Chondrocyte (in vitro differentiated cells): ENCODE measurements around the gene EXOC6. TPM values are rescaled to one million over a fixed set of nuclear protein-coding genes. Genes with fewer than 3 reads are reported as not detected.

Source experiments
- DNase-seq: peaks from one replicate; pipeline ENCODE4 v3.0.0; 2021; ENCODE audit warnings: mixed read lengths, low spot score
- H3K27ac Mint-ChIP-seq: one replicate; pipeline ENCODE4 v1.8.0; 2021; ENCODE audit warnings: mild to moderate bottlenecking, moderate library complexity, mixed read lengths; ENCODE audit not compliant: unreplicated experiment
- H3K27me3 Mint-ChIP-seq: 2 replicates; pipeline ENCODE4 v1.8.0; 2021; ENCODE audit warnings: low read depth, mixed read lengths
- H3K36me3 Mint-ChIP-seq: 2 replicates; pipeline ENCODE4 v1.8.0; 2021; ENCODE audit warnings: low read depth, mixed read lengths
- H3K4me1 Mint-ChIP-seq: 2 replicates; pipeline ENCODE4 v1.8.0; 2021; ENCODE audit warnings: low read depth, mild to moderate bottlenecking, mixed read lengths
- H3K4me3 Mint-ChIP-seq: one replicate; pipeline ENCODE4 v1.8.0; 2021; ENCODE audit warnings: mild to moderate bottlenecking, moderate library complexity, mixed read lengths; ENCODE audit not compliant: unreplicated experiment
- H3K9me3 Mint-ChIP-seq: 2 replicates; pipeline ENCODE4 v1.8.0; 2021; ENCODE audit warnings: low read depth, mixed read lengths
- CTCF ChIP-seq: fragments of 200-600 bp; sonication (generic); IDR thresholded peaks from 2 replicates; pipeline ENCODE4 v1.5.0; 2021; ENCODE audit warnings: antibody characterized with exemption, mild to moderate bottlenecking, moderate library complexity
- total RNA-seq: library from RNA; stranded (reverse); gene quantifications from 3 replicates; pipeline ENCODE4 v1.2.1, GENCODE V29; 2021

EXOC6 gene
- total RNA-seq, 1 donor from 2014 or later, result 7.2 TPM

DNA sequence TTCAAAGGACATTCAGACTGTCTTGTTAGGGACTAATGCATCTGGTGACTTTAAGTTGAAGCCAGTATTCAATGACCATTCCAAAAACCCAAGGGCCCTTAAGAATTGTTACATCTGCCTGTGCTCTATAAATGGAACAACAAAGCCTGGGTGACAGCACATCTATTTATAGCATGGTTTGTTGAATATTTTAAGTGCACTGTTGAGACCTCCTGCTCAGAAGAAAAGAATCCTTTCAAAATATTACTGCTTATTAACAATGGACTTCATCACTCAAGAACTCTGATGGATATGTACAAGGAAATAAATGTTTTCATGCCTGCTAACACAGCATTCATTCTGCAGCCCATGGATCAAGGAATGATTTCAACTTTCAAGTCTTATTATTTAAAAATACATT is 179.2 kb downstream of the EXOC6 start:
- TF ChIP-seq CTCF, result no peak
- Mint-ChIP-seq H3K27ac (no peak overlapping the region), H3K9me3 (peaks cover 10% of the 10 kb centered on the region), H3K4me3 (no peak overlapping the region), H3K27me3 (no peaks in the 10 kb centered on the region), H3K4me1 (peaks cover 39% of the 10 kb centered on the region), H3K36me3 (peaks cover 10% of the 10 kb centered on the region)
- no peak for DNase-seq

GRCh38 chr10:93028883-93029282 is 180.6 kb downstream of the EXOC6 start:
- Mint-ChIP-seq H3K27ac (peak overlapping the region; percentile 60), H3K36me3 (peaks cover 10% of the 10 kb centered on the region), H3K4me1 (peaks cover 50% of the 10 kb centered on the region), H3K27me3 (no peaks in the 10 kb centered on the region), H3K4me3 (no peak overlapping the region), H3K9me3 (peaks cover 10% of the 10 kb centered on the region)
- DNase-seq, result no peak
- TF ChIP-seq CTCF, result no peak

DNA sequence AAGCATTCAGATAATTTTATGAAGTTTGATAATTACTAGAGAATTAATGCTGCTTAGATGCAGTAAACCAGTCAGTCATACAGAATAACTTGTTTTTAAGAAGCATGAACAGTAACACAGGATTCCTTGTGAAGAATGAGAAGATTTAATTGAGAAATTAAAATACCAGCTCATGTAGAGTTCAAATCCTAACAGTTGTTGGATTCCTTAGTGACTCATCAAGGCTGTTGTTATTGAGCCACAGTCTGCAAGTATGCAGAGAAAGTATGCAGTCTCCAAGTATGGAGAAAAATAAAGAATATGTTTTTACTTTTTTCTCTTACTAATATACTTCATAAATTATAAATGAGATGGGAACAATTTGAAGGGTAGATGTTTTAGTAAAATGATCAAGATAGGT is 182.1 kb downstream of the EXOC6 start:
- Mint-ChIP-seq H3K27ac (peak overlapping the region; percentile 60), H3K4me1 (peaks cover 56% of the 10 kb centered on the region), H3K36me3 (peaks cover 10% of the 10 kb centered on the region), H3K27me3 (no peaks in the 10 kb centered on the region), H3K4me3 (no peak overlapping the region), H3K9me3 (peaks cover 10% of the 10 kb centered on the region)
- no peak for DNase-seq
- no peak for TF ChIP-seq CTCF

- H3K4me1 Mint-ChIP-seq, result peaks cover 56% of the 10 kb centered on the region
- H3K4me3 Mint-ChIP-seq, result no peak overlapping the region
- peaks cover 3% of the 10 kb centered on the region for H3K9me3 Mint-ChIP-seq
- H3K27me3 Mint-ChIP-seq, result no peaks in the 10 kb centered on the region
- no peak for TF ChIP-seq CTCF
- DNase-seq, result no peak
- H3K27ac Mint-ChIP-seq, result peak overlapping the region; percentile 69
- peaks cover 4% of the 10 kb centered on the region for H3K36me3 Mint-ChIP-seq
These were observed 183.9 kb downstream of the EXOC6 start for GRCh38 chr10:93032105-93032808.

DNA sequence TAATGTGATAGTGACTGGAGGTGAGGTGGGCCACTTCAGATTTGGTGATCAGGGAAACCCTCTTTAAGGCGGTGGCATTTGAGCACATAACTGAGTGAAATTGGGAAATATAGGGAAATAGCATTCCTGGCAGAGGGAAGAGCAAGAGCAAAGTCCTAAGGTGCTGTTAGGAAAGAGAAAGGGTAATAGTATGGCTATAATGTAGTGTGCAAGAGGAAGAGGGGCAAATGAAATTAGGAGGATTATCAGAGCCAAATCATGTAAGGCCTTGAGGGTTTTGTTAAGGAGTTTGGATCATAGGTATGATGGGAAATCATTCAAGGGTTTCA is 184.5 kb downstream of the EXOC6 start:
- DNase-seq, result no peak
- H3K27ac Mint-ChIP-seq, result peak overlapping the region; percentile 69
- H3K36me3 Mint-ChIP-seq, result peaks cover 2% of the 10 kb centered on the region
- no peaks in the 10 kb centered on the region for H3K27me3 Mint-ChIP-seq
- no peak for TF ChIP-seq CTCF
- no peaks in the 10 kb centered on the region for H3K9me3 Mint-ChIP-seq
- peaks cover 56% of the 10 kb centered on the region for H3K4me1 Mint-ChIP-seq
- H3K4me3 Mint-ChIP-seq, result no peak overlapping the region
